CMK (cell line): ENCODE measurements around the gene ACKR4.
"Not testable (repeated sequence)": the region's sequence is repeated elsewhere in the genome, so short reads cannot be mapped to it uniquely, and the experiment has no call there.

Experiments
- DNase-seq: peaks from one replicate; pipeline ENCODE4 v3.0.0-alpha.2; 2010; ENCODE audit warnings: low read depth

ACKR4 gene

DNA sequence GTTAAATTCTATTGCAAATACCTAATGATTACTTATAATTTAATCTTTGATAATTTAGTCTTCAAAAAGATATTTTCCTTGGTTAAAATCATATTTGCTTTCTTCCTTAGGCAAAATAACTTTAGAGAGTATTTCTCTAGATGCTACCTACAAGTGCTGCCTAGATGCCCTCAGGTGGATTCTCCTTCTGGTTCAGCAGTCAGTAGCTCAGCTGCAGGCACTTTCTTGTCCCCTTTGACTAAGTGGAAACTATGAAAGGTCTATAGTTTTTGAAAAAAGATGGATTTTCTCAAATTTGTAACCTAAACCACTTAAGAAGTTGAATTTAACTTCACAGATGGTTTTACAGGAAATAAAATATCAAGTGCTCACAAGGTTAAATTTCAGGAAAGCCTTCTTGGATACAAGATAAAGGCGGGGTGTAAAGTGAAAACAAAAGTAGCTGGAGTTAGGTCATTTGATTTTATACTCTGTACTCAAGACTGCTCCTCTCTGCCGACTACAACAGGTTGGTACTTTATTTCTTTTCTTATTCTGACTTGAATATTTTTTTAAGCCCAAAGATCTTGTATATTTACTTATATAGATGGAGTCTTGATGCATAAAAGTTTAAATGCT, at the start of gene ACKR4:
Gene ACKR4, plus strand, starts transcription at position 455 of the 618 bp plus-strand sequence. CDS start 3,128 bp downstream, outside the sequence.
- no peak for DNase-seq

DNA sequence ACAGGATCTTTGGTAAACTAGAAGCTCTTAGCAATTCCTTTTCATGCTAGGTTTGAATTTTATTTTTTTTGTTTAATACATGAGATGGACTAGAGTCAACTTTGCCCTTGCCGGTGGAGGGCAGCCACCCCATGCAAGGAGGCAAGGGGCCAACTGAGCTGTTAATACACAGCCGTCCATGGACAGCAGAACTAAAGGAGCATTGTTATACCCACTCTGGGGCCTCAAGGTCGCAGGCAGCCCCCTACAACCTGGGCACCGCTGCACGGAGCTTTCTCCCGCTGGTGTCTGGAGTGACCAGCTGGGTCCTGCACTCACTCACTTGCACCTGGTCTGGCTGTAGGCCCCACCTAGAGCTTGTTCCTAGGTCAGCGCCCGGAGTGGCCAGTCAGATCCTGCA, 47.9 kb upstream of the ACKR4 start:
- no peak for DNase-seq

DNA sequence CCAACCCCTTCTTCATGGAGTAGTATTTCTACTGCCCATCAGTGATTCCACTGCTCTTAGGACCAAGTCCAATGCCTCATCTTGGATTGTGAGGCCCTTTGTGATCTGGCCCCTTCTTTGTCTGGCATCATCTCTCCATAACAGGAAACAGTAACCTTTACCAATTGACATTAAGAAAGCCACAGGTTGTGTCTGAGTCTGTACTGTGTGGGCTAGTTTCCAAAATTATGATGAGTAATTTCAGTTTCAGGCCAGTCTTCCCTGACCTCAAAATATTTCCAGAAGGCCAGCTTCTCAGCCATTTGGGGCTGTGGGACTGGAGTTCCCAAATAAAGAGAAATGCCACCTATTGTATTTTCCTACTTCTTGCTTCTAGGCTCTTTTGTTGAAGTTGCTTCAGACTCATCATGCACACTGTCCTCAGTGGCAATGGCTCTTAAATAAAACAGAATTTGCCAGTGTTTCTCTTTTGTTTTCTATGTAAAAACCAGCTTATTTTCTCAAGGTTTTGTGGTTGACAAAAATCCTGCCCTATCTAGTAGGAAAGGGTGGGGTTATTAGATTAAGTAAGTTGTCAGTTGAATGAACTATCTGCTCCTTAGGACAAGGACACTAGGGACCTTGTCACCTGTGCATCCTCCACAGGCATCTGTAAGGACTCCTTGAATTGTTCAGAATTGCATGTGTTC, 47.0 kb upstream of the ACKR4 start:
- DNase-seq: no peak

DNA sequence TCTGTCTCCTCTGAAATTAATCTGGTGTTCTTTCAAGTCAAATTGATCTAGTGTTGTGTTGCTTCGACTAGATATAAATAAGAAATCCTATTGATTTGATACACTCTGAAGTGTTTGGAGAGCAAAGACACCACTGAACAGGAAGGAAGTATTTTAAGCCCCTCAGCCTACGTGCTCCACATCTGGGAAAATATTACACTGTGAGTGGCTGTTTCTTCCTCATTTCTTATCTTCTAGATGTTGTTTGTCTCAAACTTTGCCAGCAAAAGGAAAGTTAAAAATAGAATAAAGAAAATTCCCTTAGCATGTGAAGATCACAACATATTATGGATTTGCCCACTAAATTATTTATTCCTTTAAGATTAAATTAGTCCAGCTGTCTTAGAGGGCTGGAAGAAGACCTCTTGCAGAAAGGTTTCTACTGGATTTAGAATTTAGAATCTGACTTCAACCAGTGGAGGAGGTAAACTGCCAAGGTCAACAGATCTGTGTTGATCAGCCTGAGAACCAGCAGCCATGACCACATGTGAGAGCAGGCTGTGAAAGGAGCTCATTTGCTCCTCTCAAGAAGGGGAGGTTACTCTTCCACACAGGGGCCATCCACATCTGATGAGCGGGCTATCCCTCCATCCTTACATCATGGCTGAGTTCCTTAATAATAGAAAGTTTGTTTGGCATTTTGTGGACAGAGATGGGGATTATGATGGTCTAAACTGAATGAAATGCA, 46.3 kb upstream of the ACKR4 start:
- no peak for DNase-seq

DNA sequence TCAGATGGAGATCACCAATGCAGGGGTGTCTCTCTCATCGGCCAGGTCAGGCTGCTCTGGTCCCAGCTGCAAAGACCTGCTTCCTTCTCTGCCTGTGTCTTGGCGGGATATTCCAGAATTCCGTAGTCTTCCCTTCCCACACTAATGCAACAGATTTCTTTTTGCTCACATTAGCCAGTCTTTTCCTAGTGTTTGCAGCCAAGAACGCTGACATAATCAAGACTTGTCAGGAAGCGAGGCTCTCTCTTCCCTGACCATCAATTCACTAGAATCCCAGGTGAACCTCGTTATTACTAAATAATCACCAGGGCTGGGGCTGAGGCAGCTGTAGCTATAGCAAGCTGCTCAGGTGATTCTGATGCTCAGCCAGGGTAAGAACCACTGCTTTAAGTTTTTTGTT, 43.2 kb upstream of the ACKR4 start:
- DNase-seq: no peak

DNA sequence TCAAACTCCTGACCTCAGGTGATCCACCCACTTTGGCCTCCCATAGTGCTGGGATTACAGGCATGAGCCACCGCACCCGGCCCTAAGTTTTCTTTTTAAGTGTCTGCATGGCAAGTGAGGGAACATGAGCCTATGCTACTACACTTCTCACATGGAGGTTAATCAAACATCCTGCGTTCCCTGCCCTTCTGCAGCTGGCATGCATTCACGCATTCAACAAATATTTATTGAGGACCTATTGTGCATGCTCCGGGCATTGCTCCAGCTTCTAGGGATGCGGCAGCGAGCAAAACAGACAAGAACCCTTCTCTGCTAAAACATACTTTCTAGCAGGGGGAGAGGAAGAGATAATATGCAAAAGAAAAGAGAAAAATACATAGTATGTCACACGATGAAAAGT, 42.6 kb upstream of the ACKR4 start:
- no peak for DNase-seq

DNA sequence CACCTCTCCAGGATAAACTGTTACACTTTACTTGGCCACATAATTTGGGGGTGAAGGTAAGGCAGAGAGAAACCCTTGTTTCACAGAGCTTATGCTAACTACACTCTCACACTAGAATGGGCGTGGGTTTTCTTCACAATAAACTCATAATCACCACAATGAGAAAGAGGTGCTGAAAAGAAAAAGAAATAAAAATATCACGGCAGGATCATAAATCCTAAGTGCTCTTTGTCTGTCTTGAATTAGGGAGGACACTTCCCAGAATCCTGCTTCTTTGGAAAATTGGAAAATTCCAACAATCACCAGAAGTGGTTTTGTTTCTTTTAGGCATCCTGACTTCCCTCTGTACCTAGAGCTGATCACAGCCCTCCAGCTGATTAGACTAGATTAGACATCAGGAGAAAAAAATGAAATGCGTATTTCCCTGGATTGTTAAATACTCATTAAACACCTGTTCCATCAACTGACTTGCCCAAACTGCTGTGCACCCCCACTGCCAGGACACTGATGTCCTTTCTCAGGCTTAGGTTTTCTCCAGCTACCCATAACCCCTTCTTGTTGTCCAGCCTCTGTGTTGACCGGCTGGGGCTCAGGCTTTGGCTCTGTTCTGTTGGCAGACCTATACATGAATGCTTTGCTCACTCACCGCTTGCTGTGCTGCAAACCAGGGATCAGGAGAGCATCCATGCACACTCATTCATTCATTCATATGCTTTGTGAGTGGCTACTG, 41.6 kb upstream of the ACKR4 start:
- no peak for DNase-seq

DNA sequence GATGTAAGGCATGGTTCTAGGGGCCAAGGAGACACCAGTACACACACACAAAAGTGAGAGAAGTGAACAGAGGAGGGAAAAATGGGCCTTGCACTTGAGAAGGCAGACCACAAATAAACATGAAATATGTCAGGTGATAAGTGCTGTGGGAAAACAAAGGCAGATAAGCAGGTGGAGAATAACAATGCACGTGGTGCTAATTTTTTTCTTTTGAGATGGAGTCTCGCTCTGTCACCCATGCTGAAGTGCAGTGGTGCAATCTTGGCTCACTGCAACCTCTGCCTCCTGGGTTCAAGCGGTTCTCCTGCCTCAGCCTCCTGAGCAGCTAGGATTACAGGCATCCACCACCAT, 41.1 kb upstream of the ACKR4 start:
- DNase-seq: not testable (repeated sequence)

DNA sequence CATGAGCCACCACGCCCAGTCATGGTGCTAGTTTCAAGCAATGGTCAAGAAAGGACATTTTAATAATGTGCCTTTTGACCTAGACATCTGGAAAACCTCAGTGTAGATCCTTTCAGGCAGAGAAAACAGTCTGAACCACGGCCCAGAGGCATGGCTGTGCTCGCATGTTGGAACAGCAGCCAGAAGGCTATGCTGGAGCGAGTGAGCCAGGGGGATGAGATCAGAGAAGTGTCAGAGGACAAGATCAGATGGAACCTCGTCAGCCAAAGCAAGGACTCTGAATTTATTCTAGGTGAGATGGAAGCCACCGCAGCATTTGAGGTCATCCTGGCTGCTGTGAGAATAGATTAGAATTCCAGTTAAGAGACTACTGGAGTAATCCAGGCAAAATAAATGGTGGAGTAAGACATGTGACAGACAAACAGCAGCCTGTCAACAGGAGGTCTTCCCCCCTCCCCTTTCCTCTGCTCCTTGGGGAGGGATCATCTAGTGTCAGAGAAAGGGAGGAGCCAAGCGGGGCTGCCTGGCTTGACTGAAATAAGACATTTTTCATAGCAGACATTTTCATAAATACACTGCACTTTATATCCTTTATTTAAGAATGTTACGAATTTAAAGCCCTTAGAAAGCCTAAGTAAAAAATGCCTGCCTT, 40.4 kb upstream of the ACKR4 start:
- no peak for DNase-seq

DNA sequence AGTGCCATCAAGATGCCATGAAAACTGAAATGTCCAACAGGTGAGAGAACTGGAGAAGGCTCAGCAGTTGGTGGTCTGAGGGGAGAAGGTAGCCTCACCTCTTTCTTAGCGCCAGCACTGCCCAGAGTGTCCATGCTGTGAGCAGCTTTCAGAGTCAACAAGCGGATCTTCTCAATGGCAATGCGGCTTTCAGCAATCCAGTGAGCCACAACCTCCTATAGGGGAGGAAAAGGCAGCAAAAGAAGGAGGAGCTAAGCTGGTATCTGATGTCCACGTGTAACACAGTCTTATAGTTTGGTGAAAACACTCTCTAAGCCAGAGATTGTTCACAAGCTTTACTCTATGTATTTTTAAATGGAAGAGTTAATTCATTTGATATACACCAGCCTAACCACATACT, 36.1 kb upstream of the ACKR4 start:
- no peak for DNase-seq

DNA sequence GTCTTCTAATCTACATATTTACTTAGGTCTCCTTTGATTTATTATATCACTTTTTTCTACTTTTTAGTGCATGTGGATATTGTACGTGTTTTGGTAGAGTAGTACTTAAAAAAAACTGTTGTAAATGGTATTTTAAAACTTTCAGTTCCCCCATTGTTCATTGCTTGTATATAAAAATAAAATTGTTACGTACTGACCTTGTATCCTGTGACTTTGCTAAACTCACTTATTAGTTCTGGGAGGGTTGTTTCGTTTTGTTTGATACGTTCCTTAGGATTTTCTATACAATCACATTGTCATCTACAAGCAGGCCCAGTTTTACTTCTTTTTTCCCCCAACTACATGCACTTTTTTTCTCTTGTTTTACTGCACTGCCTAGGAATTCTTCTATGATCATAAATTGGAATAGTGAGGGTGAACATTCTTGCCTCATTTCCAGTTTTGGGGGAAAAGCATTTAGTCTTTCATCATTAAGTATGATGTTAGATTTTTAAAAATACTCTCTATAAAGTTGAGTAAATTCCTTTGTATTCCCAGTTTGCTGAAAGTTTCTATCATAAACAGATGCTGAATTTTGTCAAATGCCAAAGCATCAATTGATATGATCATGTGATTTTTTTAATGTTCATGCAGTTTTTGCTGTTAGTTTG, 33.5 kb upstream of the ACKR4 start:
- no peak for DNase-seq

DNA sequence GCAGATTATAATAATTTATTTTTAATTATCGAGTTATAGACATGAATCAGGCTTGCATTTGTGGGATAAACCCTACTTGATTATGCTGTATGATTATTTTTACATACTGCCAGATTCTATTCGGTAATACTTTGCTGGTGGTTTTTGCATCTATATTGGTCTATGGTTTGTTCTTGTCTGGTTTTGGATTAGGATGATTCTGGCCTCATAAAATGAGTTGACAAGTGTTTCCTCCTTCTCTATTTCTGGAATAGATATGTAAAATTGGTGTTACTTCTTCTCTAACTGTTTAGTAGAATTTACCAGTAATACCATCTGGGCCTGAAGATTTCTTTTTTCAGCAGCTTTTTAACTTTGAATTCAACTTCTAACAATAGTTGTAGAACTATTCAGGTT, 33.0 kb upstream of the ACKR4 start:
- DNase-seq: no peak

DNA sequence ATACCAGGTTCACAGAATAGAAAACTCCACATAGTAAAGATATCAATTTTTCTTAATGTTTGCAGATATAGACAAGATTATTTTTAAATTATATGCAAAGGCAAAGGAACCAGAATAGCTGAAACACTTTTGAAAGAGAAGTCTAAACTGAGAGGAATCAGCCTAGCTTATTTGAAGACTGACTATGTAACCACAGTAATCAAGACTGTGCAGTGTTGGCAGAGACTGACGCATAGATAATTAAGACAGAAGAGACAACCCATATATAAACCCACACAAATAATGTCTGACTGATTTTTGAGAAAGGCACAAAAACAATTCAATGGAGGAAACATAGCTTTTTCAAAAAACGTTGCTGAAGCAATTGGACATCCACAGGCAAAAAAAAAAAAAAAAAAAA, 28.6 kb upstream of the ACKR4 start:
- DNase-seq: no peak

DNA sequence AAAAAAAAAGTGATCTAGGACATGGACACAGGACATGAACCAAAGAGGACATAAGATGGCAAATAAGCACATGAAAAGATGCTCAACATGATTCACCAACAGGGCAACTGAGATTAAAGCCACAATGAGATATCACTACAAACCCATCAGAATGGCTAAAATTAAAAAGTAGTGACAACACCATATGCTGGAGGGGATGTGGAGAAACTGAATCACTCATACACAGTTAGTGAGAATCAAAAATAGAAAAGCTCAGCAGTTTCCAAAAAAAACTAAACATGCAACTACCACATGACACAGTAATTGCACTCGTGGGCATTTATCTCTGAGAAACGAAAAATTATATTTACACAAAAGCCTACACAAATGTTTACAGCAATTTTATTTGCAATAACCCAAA, 27.9 kb upstream of the ACKR4 start:
- no peak for DNase-seq

DNA sequence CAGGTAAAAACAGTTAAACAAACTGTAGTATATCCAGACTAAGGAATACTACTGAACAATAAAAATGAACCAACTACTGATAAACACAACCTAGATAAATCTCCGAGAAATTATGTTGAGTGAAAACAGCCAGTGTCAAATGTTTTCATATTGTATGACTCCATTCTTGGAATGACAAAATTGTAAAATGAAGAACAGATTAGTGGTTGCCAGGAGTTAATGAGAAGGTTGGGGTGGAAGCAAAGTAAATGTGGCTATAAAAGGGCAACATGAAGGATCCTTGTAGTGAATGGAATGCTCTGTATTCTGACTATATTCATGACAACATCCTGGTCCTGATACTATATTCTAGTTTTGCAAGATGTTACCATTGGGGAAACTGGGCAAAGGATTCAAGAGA, 27.5 kb upstream of the ACKR4 start:
- no peak for DNase-seq

DNA sequence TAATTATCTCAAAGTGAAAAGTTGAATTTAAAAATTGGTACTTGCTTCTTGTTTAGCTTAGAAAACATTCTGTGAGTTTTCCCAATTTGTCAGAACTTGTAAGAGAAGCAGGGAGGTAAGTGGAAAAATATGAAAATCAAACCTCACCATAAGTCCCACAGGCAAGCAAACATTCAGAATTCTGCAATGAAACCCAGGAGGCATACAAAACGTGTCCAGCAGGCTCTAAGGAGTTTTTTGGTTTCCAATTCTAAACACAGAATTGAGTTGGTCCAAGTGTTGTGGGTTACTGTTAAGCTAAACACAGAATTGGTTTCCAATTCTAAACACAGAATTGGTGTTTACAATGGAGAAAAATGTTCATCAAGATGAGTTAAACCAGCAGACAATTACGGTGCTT, 27.1 kb upstream of the ACKR4 start:
- DNase-seq: no peak

DNA sequence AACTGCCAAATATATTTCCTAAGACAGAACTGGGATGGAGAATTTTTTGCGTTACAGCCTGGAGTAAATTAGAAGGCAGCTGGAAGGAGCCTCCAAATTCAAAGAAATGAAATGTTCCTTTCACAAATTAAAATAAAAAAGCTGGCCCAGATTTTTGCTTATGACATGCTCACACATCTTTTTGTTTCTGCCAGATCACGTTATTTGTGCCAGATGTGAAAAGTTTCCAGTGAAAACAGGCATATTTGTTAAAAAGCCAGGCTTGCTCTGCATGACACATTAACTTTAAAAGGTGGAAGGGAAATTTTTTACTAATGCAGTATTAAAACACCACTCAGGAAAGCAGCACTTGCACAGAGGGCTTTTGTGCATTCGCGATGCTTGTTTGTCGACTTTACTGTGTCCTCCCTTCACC, 23.3 kb upstream of the ACKR4 start:
- no peak for DNase-seq

DNA sequence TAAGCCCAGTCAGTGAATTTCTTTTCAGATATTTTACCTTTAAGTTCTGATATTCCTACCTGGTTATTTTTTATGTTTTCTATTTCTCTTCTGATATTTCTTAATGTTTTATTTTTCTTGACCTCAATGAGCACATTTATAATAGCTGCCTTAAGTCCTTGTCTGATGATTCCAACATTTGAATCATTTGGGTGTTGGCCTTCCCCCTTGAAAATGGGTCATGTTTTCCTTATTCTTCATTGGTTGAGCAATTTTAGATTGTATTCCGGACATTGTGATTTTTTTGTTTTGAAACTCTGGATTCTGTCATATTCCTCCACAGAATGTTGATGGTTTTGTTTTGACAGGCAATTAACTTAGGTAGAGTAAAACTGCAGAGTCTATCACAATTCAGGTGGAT, 9.7 kb upstream of the ACKR4 start:
- no peak for DNase-seq

DNA sequence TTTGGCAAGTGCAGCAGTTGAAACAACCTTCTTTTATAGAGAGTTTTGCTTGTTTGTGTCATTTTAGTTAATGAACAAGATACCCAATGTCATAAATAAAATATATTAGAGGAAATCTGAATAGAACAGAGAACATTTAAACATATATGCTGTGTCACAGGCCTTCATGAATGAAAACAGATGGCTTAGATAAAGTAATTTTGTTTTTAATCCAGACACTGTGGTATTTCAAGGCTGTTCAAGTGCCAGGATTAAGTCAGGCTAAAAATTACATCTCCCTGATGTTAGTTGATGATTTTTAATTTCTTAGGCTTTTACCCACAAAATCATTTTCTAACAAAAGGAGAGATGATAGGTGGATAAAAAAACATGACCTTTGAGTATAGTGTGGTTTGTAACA, 4.9 kb upstream of the ACKR4 start:
- no peak for DNase-seq

DNA sequence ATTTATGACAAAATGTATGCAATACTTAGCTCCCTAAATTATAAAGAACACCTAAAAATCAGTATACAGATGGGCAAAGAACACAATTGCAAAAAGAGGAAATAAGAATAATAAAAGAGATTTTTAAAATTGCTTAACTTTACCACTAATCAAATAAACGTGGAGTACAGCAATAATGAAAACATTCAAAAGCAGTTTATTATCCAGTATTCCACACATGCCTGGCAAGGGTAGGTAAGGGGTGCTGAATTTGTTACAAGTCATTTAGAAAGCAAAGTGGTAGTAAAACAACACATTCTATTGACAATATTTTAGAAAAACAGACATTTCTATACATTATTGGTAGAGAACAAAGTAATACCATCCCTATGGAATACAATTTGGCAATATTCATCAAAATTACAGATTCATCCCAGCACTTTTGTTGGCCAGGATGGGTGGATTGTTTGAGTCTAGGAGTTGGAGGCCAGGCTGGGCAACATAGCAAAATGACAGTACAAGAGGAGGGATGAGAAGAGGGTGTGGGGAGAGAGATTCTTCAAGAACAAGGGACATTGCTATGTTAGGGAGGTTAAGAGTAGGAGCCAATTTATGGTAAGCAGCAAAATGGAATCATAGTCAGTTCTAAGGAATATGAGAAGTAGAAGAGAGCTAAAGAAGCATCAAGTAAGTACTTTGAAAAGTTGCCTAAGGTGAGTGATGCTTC, 3.7 kb upstream of the ACKR4 start:
- no peak for DNase-seq

DNA sequence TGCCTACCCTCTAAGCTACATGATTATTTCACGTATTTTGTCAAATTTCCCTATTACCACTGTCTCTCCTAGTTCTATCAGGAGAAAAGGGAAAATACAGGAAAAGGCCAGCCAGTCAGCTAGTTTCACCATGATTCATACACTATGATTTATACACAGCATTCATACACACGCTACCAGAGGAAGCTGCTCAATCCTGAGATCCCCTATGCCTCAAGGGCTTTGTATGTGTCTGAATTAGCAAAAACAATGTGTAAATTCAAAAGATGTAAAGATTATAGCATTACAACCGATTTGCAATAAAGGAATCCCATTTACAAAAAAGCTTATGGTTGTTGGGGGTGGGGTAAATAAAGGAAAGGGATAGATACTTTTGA, 3.1 kb upstream of the ACKR4 start:
- no peak for DNase-seq
